Spleen (tissue), 7 donors: ENCODE data around the gene IFNA17.
"Not testable (repeated sequence)": the region's sequence is repeated elsewhere in the genome, so short reads cannot be mapped to it uniquely, and the experiment has no call there.

Experiments used
- CTCF ChIP-seq, 11 experiments: fragments of 200-600 bp in 7 of 11; fragments of 450-650 bp in 4 of 11; sonication (generic) in 4 of 11; IDR thresholded peaks in 8 of 11; conservative IDR thresholded peaks in 3 of 11; 1 replicate in 7 of 11; 2 replicates in 4 of 11; pipeline versions ENCODE4 v1.4.0 to v1.8.0; 2016 to 2021; ENCODE audit warnings: antibody characterized with exemption in 11 of 11, inconsistent platforms in 4 of 11, mild to moderate bottlenecking in 1 of 11
- POLR2A ChIP-seq, 3 donors: fragments of 450-650 bp; IDR thresholded peaks; one replicate each; pipeline ENCODE4 v1.5.1; 2017; ENCODE audit warnings: antibody characterized with exemption in 3 of 3, mild to moderate bottlenecking in 1 of 3
- POLR2AphosphoS5 ChIP-seq, 3 donors: sonication (generic); formaldehyde crosslinking; IDR thresholded peaks; one replicate each; pipeline ENCODE4 v1.5.1; 2017; ENCODE audit warnings: antibody characterized with exemption in 3 of 3
- donor health status: DM: no; HTN: no; CAD: no; lungs with moderate emphysema.
- donor health status: DM: no; HTN: no; CAD: no.
- donor health status: DM: no; HTN: no; CAD: no.

- TF ChIP-seq CTCF (IDR thresholded peaks at IDR 0.05 in 8 of 11, conservative IDR thresholded peaks at IDR 0.05 in 3 of 11): peak in 10 of 11 experiments; percentile 17 to 70 (median 48)
- not testable (repeated sequence) for TF ChIP-seq POLR2A, POLR2AphosphoS5 (IDR thresholded peaks at IDR 0.05)
Measured at GRCh38 chr9:21235468-21236359, 7.7 kb upstream of the IFNA17 start.
